Transverse colon (tissue), 4 donors: ENCODE results near the gene EP400.

Source experiments
- EP300 ChIP-seq: sonication (generic); formaldehyde crosslinking; IDR thresholded peaks from one replicate; pipeline ENCODE4 v1.6.1; 2017; ENCODE audit warnings: antibody characterized with exemption, low read depth
- POLR2A ChIP-seq: fragments of 450-650 bp; IDR thresholded peaks from one replicate; pipeline ENCODE4 v1.6.1; 2016; ENCODE audit warnings: antibody characterized with exemption, mild to moderate bottlenecking, moderate library complexity
- POLR2AphosphoS5 ChIP-seq, 3 donors: sonication (generic); formaldehyde crosslinking; IDR thresholded peaks; one replicate each; pipeline ENCODE4 v1.6.1; 2016; ENCODE audit warnings: antibody characterized with exemption in 3 of 3
- TF ChIP-seq, protein P1 (sequence below), 5 experiments: fragments of 200-600 bp in 3 of 5; fragments of 450-650 bp in 2 of 5; sonication (generic) in 3 of 5; IDR thresholded peaks; 1 replicate in 2 of 5; 2 replicates in 3 of 5; pipeline ENCODE4 v1.5.1; 2016 to 2017; ENCODE audit warnings: antibody characterized with exemption in 5 of 5, inconsistent platforms in 3 of 5, mild to moderate bottlenecking in 2 of 5, moderate library complexity in 1 of 5

DNA sequence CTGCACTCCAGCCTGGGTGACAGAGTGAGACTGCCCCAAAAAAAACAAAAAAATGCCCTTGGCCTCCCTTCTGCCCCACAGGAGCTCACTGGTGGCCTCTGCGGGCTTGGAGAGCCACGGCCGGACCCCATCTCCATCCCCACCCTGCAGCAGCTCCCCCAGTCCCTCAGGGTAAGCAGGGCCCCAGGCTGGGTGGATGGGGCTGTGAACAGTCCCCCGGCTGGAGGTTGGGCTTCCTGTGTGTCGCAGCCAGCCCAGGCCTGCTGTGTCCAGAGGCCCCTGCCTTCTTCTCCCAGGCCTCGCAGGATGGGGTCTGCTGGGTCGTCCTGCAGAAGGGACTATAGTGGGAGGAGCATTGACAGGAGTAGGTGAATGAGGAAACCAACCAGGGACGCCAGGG, 36.1 kb upstream of the EP400 start:
- TF ChIP-seq, protein P1, sequence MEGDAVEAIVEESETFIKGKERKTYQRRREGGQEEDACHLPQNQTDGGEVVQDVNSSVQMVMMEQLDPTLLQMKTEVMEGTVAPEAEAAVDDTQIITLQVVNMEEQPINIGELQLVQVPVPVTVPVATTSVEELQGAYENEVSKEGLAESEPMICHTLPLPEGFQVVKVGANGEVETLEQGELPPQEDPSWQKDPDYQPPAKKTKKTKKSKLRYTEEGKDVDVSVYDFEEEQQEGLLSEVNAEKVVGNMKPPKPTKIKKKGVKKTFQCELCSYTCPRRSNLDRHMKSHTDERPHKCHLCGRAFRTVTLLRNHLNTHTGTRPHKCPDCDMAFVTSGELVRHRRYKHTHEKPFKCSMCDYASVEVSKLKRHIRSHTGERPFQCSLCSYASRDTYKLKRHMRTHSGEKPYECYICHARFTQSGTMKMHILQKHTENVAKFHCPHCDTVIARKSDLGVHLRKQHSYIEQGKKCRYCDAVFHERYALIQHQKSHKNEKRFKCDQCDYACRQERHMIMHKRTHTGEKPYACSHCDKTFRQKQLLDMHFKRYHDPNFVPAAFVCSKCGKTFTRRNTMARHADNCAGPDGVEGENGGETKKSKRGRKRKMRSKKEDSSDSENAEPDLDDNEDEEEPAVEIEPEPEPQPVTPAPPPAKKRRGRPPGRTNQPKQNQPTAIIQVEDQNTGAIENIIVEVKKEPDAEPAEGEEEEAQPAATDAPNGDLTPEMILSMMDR (IDR thresholded peaks at IDR 0.05), result no peak
- no peak for TF ChIP-seq POLR2AphosphoS5 (IDR thresholded peaks at IDR 0.05)
- no peak for TF ChIP-seq POLR2A
- no peak for TF ChIP-seq EP300
